SH-SY5Y (cell line): ENCODE results near the gene SLC1A3.

Experiments used
- GATA2 ChIP-seq: IDR thresholded peaks from 2 replicates; pipeline ENCODE4 v1.6.1; 2011; ENCODE audit warnings: mild to moderate bottlenecking, low read depth, low read length
- GATA3 ChIP-seq: IDR thresholded peaks from 2 replicates; pipeline ENCODE4 v1.6.1; 2011; ENCODE audit warnings: low read depth, mild to moderate bottlenecking, low read length, moderate library complexity

GRCh38 chr5:36644727-36645126 lies 38.3 kb downstream of the SLC1A3 start:
- TF ChIP-seq GATA3 = no peak
- no peak for TF ChIP-seq GATA2
